ENCODE results near the gene PRR12. TPM values are rescaled to one million over a fixed set of nuclear protein-coding genes. Genes with fewer than 3 reads are reported as not detected.
A peak's percentile ranks its signal among the peaks of the same experiment; 100 is the strongest.

The PRR12 gene
- total RNA-seq, 4 donors from 2014 or later: 11.6 to 32.7 (median 18.1) TPM

GRCh38 chr19:49557641-49558325 lies 33.2 kb upstream of the PRR12 start:
- peaks cover 0 to 45% (median 14%) of the 10 kb centered on the region in 4 donors for H3K4me1 ChIP-seq
- H3K27ac ChIP-seq: no peak overlapping the region
- H3K4me3 ChIP-seq: no peak overlapping the region
- DNase-seq (ENCODE audit: low spot score in 2 of 2): no peak
- no peak for TF ChIP-seq CTCF (IDR thresholded peaks at IDR 0.05)
- TF ChIP-seq EP300 (IDR thresholded peaks at IDR 0.05): no peak
- TF ChIP-seq POLR2A (IDR thresholded peaks at IDR 0.05): no peak
- H3K9me3 ChIP-seq: no peaks in the 10 kb centered on the region
- 91% methylated on average over 18 of the region's 18 CpGs for WGBS, 2 donors
- H3K36me3 ChIP-seq: peaks cover 0 to 66% (median 22%) of the 10 kb centered on the region in 3 donors
- no peaks in the 10 kb centered on the region for H3K27me3 ChIP-seq

GRCh38 chr19:49558591-49558990 lies 32.4 kb upstream of the PRR12 start:
- DNase-seq (ENCODE audit: low spot score in 2 of 2): no peak
- TF ChIP-seq EP300 (IDR thresholded peaks at IDR 0.05) (no peak), CTCF (IDR thresholded peaks at IDR 0.05) (no peak), POLR2A (IDR thresholded peaks at IDR 0.05) (no peak)
- no peaks in the 10 kb centered on the region for H3K27me3 ChIP-seq
- H3K36me3 ChIP-seq: peaks cover 0 to 66% (median 22%) of the 10 kb centered on the region in 3 donors
- H3K4me1 ChIP-seq: peaks cover 0 to 43% (median 17%) of the 10 kb centered on the region in 4 donors
- no peaks in the 10 kb centered on the region for H3K9me3 ChIP-seq
- H3K27ac ChIP-seq: peak overlapping the region in 1 of 4 donors; percentile 77
- H3K4me3 ChIP-seq: no peak overlapping the region
- WGBS, 2 donors: 89 to 91% methylated on average over 7 of the region's 7 CpGs

GRCh38 chr19:49559443-49559842 lies 31.5 kb upstream of the PRR12 start:
- H3K4me1 ChIP-seq: peaks cover 0 to 38% (median 18%) of the 10 kb centered on the region in 4 donors
- H3K27me3 ChIP-seq: no peaks in the 10 kb centered on the region
- WGBS, 2 donors: 90 to 96% methylated on average over 3 of the region's 3 CpGs
- TF ChIP-seq EP300 (IDR thresholded peaks at IDR 0.05) (no peak), POLR2A (IDR thresholded peaks at IDR 0.05) (no peak), CTCF (IDR thresholded peaks at IDR 0.05) (no peak)
- H3K9me3 ChIP-seq: no peaks in the 10 kb centered on the region
- peaks cover 0 to 60% (median 22%) of the 10 kb centered on the region in 3 donors for H3K36me3 ChIP-seq
- H3K27ac ChIP-seq: peak overlapping the region in 2 of 4 donors; percentile 68 to 77
- no peak overlapping the region for H3K4me3 ChIP-seq
- no peak for DNase-seq (ENCODE audit: low spot score in 2 of 2)

GRCh38 chr19:49559928-49560327 lies 31.1 kb upstream of the PRR12 start:
- Histone ChIP-seq H3K9me3 (no peaks in the 10 kb centered on the region), H3K27ac (peak overlapping the region in 2 of 4 donors; percentile 68 to 77)

More at GRCh38 chr19:49559928-49560327, 31.1 kb upstream of the PRR12 start:
- H3K27me3 ChIP-seq: no peaks in the 10 kb centered on the region
- peaks cover 0 to 56% (median 22%) of the 10 kb centered on the region in 3 donors for H3K36me3 ChIP-seq
- 53 to 56% methylated on average over 15 of the region's 15 CpGs for WGBS, 2 donors
- no peak for TF ChIP-seq CTCF (IDR thresholded peaks at IDR 0.05)
- TF ChIP-seq POLR2A (IDR thresholded peaks at IDR 0.05): no peak
- no peak for TF ChIP-seq EP300 (IDR thresholded peaks at IDR 0.05)
- no peak overlapping the region for H3K4me3 ChIP-seq
- H3K4me1 ChIP-seq: peaks cover 0 to 38% (median 18%) of the 10 kb centered on the region in 4 donors
- DNase-seq (ENCODE audit: low spot score in 2 of 2): no peak

All from tibial nerve (tissue), 4 donors.